Daoy (cell line): ENCODE results near the gene SLC2A10. TPM values are rescaled to one million over a fixed set of nuclear protein-coding genes. Genes with fewer than 3 reads are reported as not detected.

Source experiments
- DNase-seq: peaks from one replicate; pipeline ENCODE4 v3.0.0-alpha.2; 2015; ENCODE audit warnings: low read depth
- total RNA-seq: library from RNA; depleted of rRNA; stranded (reverse); fragments of >200 nt; shearing (Covaris generic); gene quantifications from 2 replicates; pipeline ENCODE4 v1.2.3, GENCODE V29; 2014

SLC2A10 gene
- total RNA-seq, 1 experiment from 2014 or later = 11.4 TPM

DNA sequence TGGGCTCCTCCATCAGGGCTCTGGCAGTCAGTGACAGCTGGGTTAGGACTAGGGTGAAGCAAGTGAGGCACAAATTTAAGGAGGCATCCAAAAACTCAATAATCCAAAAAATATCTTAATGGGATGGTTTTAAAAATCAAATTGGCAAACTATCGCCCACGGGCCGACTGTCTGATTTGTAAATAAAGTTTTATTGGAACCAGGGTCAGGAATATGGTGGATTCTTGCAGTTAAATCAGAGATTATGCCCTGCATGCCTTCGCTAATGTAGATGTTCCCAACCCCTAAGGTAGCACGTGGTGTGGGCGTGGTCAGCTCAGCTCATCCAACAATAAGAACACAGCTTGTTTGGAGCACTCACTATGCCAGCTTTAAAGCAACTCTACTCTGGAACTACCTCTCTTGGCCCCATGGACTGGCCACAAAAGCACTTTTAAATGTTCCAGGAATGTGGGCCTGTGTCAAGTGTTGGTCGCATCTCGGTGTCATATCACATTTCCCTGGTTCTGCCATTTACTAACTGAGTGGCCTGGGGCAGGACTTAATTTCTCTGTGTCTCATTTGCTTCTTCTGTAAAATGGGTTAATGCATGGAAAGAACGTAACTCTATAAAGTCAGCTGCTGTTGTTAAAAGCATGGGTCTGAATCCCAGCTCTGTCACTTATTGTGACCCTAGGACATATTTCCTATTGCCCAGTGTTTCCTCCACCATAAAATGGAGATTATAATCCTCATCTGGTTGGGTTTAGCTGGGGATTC lies 27.2 kb upstream of the SLC2A10 start:
- DNase-seq = no peak

- no peak for DNase-seq
Measured at GRCh38 chr20:46683011-46683667, 26.3 kb upstream of the SLC2A10 start.

DNA sequence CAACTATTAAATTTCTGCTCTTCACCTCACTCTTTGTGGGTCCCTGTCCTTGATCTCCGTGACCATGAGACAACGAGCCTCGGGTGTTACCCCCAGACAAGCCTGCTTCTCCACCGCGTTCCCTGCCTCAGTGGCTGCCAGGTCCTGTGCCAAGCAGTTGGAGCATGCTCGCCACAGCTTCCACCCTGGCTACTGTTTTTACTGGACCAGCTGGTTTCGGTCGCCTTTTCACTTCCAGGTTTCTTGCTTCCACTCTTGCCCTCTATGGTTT lies 25.8 kb upstream of the SLC2A10 start:
- no peak for DNase-seq

DNA sequence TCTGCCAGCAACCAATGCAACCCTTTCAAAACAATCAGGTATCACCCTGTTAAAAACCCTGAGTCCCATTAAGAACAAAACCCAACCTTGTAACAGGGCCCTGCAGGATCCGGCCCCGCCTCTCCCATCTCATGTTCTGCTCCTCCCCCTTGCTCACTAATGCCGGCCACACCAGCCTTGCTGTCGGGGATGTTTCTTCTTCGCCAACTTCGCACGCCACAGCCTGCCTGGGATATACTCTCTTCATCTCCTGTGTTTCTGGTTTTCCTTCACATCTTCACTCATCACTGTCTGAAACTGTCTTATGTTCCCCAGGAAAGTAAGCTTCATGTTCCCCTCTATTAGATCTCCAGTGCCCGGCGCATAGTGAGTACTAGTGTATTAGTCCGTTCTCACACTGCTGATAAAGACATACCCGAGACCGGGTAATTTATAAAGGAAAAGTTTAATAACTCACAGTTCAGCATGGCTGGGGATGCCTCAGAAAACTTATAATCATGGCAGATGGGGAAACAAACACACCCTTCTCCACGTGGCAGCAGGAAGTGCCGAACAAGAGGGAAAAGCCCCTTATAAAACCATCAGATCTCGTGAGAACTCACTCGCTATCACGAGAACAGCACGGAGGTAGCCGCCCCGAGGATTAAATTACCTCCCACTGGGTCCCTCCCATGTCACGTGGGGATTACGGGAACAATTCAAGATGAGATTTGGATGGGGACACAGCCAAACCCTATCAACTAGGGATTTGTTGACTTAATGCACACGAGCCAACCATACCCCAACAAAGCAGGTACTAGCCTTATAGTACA lies 25.3 kb upstream of the SLC2A10 start:
- DNase-seq = no peak

- DNase-seq = peak; percentile 26
Measured at GRCh38 chr20:46688151-46689081, 21.0 kb upstream of the SLC2A10 start.

GRCh38 chr20:46689082-46689753 lies 20.2 kb upstream of the SLC2A10 start, which contains the start of gene TP53RK:
Gene TP53RK, minus strand, starts transcription at chr20:46689444. Its CDS starts 30 bp downstream, at chr20:46689414.
- peak; percentile 99 for DNase-seq

GRCh38 chr20:46689754-46690085 lies 19.7 kb upstream of the SLC2A10 start:
- DNase-seq = no peak

DNA sequence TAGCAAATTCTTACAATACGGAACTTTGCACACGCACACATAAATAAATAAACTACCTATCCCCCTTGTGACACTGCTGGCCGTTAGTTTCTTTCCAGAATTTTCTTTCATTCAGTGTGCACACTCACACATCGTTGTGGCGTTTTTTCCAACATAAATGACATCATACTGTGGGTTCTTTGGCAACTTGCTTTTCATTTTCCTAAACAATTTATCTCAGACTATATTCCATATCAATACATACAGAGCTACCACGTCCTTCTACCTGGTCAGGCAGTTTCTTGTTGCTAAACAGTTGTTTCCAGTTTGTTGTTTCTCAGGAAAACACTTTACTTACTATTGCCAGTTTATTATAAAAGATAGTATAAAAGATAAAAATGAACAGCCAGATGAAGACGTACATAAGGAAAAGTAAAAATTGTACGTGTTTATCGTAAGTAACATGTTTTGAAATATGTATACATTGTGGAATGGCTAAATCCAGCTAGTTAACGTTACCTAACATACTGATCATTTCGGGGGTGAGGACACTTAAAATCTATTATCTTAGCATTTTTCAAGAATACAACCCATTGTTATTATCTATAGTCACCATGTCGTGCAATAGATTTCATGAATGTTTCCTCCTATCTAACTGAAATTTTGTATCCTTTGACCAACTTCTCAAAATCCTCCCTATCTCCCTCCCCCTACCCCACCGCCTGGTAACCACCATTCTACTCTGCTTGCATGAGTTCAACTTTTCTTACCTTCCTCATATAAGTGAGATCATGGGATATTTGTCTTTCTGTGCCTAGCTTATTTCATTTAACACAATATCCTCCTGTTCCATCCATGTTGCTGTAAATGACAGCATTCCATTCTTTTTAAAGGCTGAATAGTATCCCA lies 19.0 kb upstream of the SLC2A10 start:
- no peak for DNase-seq

- no peak for DNase-seq
Measured at GRCh38 chr20:46691196-46691595, 18.3 kb upstream of the SLC2A10 start.

DNA sequence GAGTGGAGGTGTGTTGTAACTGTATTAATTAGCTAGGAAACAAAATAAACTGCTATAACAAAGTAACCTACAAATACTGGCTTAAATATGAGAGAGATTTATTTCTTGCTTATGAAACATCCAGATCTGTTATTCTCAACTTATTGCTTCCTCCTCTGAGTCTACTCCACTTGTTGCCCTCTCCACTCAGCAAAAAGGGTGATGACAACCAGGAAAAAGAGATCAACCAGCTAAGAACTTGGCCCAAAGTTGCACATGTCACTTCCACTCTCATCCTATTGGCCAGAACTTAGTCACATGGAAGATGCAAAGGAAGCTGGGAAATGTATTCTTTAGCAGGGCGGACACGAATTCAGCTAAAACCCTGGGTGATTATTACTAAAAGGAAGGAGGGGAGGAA lies 15.0 kb upstream of the SLC2A10 start:
- peak; percentile 36 for DNase-seq

GRCh38 chr20:46695892-46696291 lies 13.6 kb upstream of the SLC2A10 start:
- no peak for DNase-seq

DNA sequence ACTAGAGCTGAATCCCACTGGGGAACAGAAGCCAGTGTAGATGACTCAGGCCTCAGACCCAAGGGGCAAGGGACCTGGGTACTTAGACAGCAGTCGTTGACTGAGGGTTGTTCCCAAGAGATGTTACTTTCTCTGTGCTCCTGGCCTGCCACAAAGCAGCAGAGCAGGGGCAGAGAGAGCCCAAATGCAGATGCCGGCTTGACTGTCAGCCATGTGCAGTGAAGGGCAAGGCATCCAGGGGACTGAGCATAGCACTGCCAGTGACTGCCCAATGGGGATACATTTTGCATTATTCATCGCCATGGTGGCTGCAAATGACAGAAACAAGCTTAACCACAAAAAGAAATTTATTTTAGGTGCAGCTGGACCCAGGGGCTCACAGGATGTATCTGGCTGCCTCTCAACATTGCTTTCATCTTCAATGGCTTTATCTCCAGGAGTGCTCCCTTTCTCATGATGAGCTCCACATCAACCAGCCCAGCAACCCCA lies 12.6 kb upstream of the SLC2A10 start:
- DNase-seq = no peak

DNA sequence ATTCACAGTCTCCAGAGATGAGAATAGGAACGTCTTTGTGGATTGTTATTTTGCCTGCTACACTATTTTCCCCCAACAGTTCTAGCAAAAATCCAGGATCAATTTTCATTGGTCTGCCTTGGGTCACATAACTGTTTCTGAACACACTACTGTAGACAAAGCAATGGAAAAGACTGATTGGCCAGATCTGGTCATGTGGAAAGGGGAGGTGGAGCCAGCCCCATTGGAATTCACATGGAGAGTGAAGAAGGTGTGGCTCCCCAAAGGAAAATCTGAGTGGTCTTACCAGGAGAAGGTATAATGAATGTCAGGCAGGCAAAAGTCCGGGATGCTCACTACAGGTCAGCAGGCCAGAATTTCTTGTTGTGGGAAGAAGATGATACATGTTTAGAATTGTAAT lies 10.7 kb upstream of the SLC2A10 start:
- no peak for DNase-seq

DNA sequence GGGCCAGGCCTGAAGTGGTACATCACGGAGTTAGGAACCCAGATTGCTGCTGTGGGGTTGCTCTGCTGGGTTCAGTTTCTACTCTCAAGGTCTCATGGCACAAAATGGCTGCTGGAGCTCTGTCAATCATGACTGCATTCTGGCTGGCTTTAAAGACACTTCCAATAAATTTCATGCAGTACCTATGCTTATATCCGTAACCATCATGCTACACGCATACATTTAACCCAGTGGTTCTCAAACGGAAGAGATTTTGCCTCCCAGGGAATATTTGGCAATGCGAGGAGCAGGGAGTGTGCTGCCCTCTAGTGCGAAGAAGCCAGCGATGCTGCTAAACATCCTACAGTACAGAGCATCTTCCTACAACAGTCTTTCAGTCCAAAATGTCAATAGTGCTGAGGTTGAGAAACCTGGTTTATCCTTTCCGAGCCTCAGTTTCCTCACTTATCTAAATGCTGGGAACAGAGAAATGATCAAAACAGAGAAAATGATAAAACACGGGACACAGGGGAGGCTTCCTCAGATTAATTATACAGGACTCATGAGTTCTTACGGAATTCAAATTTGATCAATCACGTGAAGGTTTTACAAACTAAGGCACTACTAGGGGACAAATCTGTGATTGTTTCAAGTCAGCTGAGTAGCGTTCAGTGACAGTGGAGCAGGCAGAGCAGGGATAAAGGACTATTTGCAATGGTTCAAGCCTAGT lies 9.6 kb upstream of the SLC2A10 start:
- DNase-seq = peak; percentile 48

DNA sequence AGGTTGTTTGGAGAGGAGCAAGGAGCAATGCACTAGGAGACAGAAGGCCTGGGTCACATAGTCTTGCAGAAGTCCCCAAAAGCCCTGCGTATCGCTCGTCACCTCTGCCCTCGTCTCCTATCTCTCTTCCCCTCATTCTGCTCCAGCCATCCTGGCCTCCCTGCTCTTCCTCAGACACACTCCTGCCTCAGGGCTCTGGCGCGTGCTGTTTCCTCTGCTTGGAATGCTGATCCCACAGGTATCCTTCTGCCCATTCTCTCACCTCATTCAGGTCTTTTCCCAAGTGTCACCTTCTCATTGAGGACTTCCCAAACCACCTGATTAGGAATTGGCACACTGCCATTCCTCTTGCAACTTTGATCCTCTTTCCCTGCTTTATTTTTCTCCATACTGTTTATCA lies 9.0 kb upstream of the SLC2A10 start:
- DNase-seq = no peak

DNA sequence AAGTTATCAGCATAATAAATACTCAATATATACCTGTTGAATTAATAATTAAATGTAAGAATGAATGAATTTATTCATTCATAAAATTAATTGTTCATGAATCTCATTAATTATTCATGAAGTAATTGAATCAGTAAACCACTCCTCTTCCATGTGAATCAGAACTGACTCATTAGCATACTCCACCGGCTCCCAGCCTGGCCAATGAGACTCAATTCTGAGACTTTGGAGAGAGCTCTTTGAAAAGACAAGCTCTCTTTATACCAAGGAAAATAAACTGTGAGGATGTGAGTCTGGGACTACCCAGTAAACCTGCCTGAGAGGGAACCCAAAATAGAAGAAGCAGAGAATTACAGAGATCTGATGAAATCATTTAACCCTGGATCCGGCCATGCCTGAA lies 8.4 kb upstream of the SLC2A10 start:
- DNase-seq = no peak

- no peak for DNase-seq
Measured at GRCh38 chr20:46701556-46701955, 7.9 kb upstream of the SLC2A10 start.

GRCh38 chr20:46701986-46702385 lies 7.5 kb upstream of the SLC2A10 start:
- no peak for DNase-seq

DNA sequence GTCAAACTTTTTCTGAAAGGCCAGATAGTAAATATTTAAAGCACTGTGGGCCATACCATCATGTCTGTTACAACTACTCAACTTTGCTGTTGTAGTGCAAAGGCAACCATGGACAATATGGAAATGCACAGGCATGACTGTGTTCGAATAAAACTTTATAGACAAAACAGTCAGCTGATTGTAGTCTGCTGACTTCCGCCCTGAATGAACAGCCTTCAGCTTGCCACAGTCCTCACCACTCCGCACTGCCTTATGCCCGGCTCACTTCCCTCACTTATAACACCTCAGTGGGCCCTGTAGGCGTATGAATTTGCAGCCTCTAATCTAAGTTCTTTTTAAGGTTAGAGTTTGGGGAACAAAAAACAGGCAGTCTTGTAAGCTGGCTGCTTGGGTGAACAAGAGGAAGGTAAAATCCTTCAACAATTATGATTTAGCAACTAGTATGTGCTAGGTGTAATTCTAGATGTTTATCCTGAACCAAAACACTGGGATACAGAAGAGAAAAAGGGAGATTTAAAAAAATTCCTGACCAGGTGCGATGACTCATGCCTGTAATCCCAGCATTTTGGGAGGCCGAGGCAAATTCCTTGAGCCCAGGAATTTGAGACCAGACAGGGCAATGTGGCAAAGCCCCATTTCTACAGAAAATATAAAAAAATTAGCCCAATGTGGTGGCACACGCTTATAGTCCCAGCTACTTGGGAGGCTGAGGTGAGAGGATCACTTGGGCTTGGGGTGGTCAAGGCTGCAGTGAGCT lies 6.8 kb upstream of the SLC2A10 start:
- no peak for DNase-seq
